ENCODE data around the gene TUBG1. TPM values are rescaled to one million over a fixed set of nuclear protein-coding genes. Genes with fewer than 3 reads are reported as not detected.
A peak's percentile ranks its signal among the peaks of the same experiment; 100 is the strongest.

TUBG1 gene
- total and polyA plus RNA-seq, 10 of the 15 experiments (the other 5 are each of a cell fraction or from before 2014, with no cell fraction given), result 40.0 to 256 (median 107) TPM

GRCh38 chr17:42609182-42609813, at the start of gene TUBG1, which contains the start of gene RETREG3 (continued):
- TF ChIP-seq CUX1 (IDR thresholded peaks at IDR 0.05; ENCODE audit: insufficient replicate concordance, low read depth, low read length) (no peak), YBX1 (IDR thresholded peaks at IDR 0.05) (no peak), LARP7 (IDR thresholded peaks at IDR 0.05) (peak; percentile 82), SREBF1 (IDR thresholded peaks at IDR 0.05; ENCODE audit: low read length) (no peak), USF2 (IDR thresholded peaks at IDR 0.05; ENCODE audit: borderline replicate concordance, low read depth, low read length) (no peak), NFYB (IDR thresholded peaks at IDR 0.05; ENCODE audit: insufficient read depth, low read depth, low read length) (peak; percentile 70; the same call in 1 of the 2 replicates), BCLAF1 (IDR thresholded peaks at IDR 0.05) (no peak), HCFC1 (IDR thresholded peaks at IDR 0.05; ENCODE audit: low read length) (peak; percentile 68), ZBTB33 (IDR thresholded peaks at IDR 0.05) (no peak), PAX8 (IDR thresholded peaks at IDR 0.05) (no peak), RAD21 (IDR thresholded peaks at IDR 0.05; ENCODE audit: insufficient read depth, low read depth, low read length) (no peak), ELK1 (IDR thresholded peaks at IDR 0.05; ENCODE audit: low read depth, low read length) (no peak), ZBTB11 (CRISPR knock-in tag; IDR thresholded peaks at IDR 0.05) (no peak)
